SK-N-SH (cell line): Measurements from ENCODE around the gene FOXP1. TPM values are rescaled to one million over a fixed set of nuclear protein-coding genes. Genes with fewer than 3 reads are reported as not detected.

Experiments used
- CTCF ChIA-PET: fragments of 300-600, 350-600 bp; formaldehyde crosslinking; extraction: SDS; loops from one replicate; lab custom pipeline; 2021; lab: Yijun Ruan, JAX
- POLR2A ChIA-PET: fragments of 350-600 bp; sonication (Branson Sonifier 250); formaldehyde crosslinking; extraction: SDS; loops from one replicate; lab custom pipeline; 2020; ENCODE audit warnings: antibody characterized with exemption, inconsistent platforms; lab: Yijun Ruan, JAX
- DNase-seq: peaks from one replicate; pipeline ENCODE4 v3.0.0; 2012
- H2AFZ ChIP-seq: fragments of 200-600 bp; sonication (generic); 2 replicates; pipeline ENCODE4 v1.8.1; 2016; ENCODE audit warnings: antibody characterized with exemption, mild to moderate bottlenecking, low read depth
- H3F3A ChIP-seq: fragments of 200-600 bp; sonication (generic); replicated peaks from 2 replicates; pipeline ENCODE3; 2016; ENCODE audit warnings: antibody characterized with exemption, mild to moderate bottlenecking; ENCODE audit not compliant: insufficient read depth
- H3K27ac ChIP-seq, 2 experiments: fragments of 200-500 bp in 1 of 2; fragments of 200-600 bp in 1 of 2; sonication (Bioruptor generic) in 1 of 2; sonication (generic), shearing (Covaris generic) in 1 of 2; 2 replicates each; pipeline versions ENCODE4 v1.5.1 to v1.6.1; 2014 to 2016; ENCODE audit warnings: low read depth in 2 of 2, inconsistent platforms in 1 of 2, low read length in 1 of 2, mild to moderate bottlenecking in 1 of 2, mixed read lengths in 1 of 2
- H3K27me3 ChIP-seq: fragments of 200-600 bp; sonication (generic), shearing (Covaris generic); 2 replicates; pipeline ENCODE4 v1.6.1; 2016; ENCODE audit warnings: mixed run types; ENCODE audit not compliant: insufficient read depth
- H3K36me3 ChIP-seq, 2 experiments: fragments of 200-500 bp in 1 of 2; fragments of 200-600 bp in 1 of 2; sonication (Bioruptor generic) in 1 of 2; sonication (generic) in 1 of 2; replicated peaks in 1 of 2; 2 replicates each; pipeline versions ENCODE3 to v1.5.1; 2014 to 2016; ENCODE audit warnings: low read length in 1 of 2, mild to moderate bottlenecking in 1 of 2; ENCODE audit not compliant: insufficient read depth in 2 of 2, control insufficient read depth in 1 of 2
- H3K4me1 ChIP-seq, 2 experiments: fragments of 200-500 bp in 1 of 2; fragments of 200-600 bp in 1 of 2; sonication (Bioruptor generic) in 1 of 2; sonication (generic), shearing (Covaris generic) in 1 of 2; 2 replicates each; pipeline versions ENCODE4 v1.5.1 to v1.6.1; 2014 to 2016; ENCODE audit warnings: low read depth in 1 of 2, low read length in 1 of 2, mixed run types in 1 of 2; ENCODE audit not compliant: insufficient read depth in 2 of 2, control insufficient read depth in 1 of 2
- H3K4me2 ChIP-seq: fragments of 200-600 bp; sonication (generic), shearing (Covaris generic); 2 replicates; pipeline ENCODE4 v1.6.1; 2017; ENCODE audit warnings: mixed run types
- H3K4me3 ChIP-seq, 2 experiments: fragments of 200-500 bp in 1 of 2; fragments of 200-600 bp in 1 of 2; sonication (Bioruptor generic) in 1 of 2; sonication (generic), shearing (Covaris generic) in 1 of 2; 2 replicates each; pipeline versions ENCODE4 v1.5.1 to v1.8.1; 2014 to 2016; ENCODE audit warnings: low read depth in 2 of 2, inconsistent platforms in 1 of 2, low read length in 1 of 2, mild to moderate bottlenecking in 1 of 2, mixed read lengths in 1 of 2, moderate library complexity in 1 of 2
- H3K79me2 ChIP-seq: fragments of 200-600 bp; sonication (generic); 2 replicates; pipeline ENCODE4 v1.8.1; 2017; ENCODE audit warnings: mild to moderate bottlenecking; ENCODE audit not compliant: insufficient read depth
- H3K9ac ChIP-seq: fragments of 200-600 bp; sonication (generic); 2 replicates; pipeline ENCODE4 v1.6.1; 2017; ENCODE audit warnings: mixed run types
- H3K9me2 ChIP-seq: fragments of 200-600 bp; sonication (generic); 2 replicates; pipeline ENCODE4 v1.6.1; 2017; ENCODE audit warnings: mixed run types
- H3K9me3 ChIP-seq: fragments of 200-600 bp; sonication (generic); 2 replicates; pipeline ENCODE4 v1.6.1; 2017; ENCODE audit warnings: mixed run types, mild to moderate bottlenecking, moderate library complexity
- H4K20me1 ChIP-seq: fragments of 200-600 bp; sonication (generic); 2 replicates; pipeline ENCODE4 v1.6.1; 2017; ENCODE audit warnings: mild to moderate bottlenecking, mixed run types; ENCODE audit not compliant: insufficient read depth
- EP300 ChIP-seq, 2 experiments: IDR thresholded peaks; 2 replicates each; pipeline versions ENCODE4 v1.4.0 to v1.6.1; 2012; ENCODE audit warnings: borderline replicate concordance in 1 of 2, low read depth in 1 of 2, low read length in 1 of 2
- EZH2phosphoT487 ChIP-seq: fragments of 200-600 bp; sonication (generic); IDR thresholded peaks from 2 replicates; pipeline ENCODE4 v1.6.1; 2017; ENCODE audit warnings: low read depth, mixed run types, mild to moderate bottlenecking, antibody characterized with exemption, moderate library complexity, borderline replicate concordance
- FOXM1 ChIP-seq: IDR thresholded peaks from 2 replicates; pipeline ENCODE4 v1.4.0; 2012; ENCODE audit warnings: low read depth, mild to moderate bottlenecking
- GABPA ChIP-seq: IDR thresholded peaks from 2 replicates; pipeline ENCODE4 v1.4.0; 2012; ENCODE audit warnings: low read depth, mild to moderate bottlenecking
- MXI1 ChIP-seq: IDR thresholded peaks from 2 replicates; pipeline ENCODE4 v1.6.1; 2012; ENCODE audit warnings: mild to moderate bottlenecking, low read depth, low read length, improper control_type of control experiment
- NRF1 ChIP-seq: IDR thresholded peaks from 2 replicates; pipeline ENCODE4 v1.6.1; 2012; ENCODE audit warnings: low read depth, mild to moderate bottlenecking, low read length
- POLR2AphosphoS5 ChIP-seq: IDR thresholded peaks from 2 replicates; pipeline ENCODE4 v1.6.1; 2012; ENCODE audit warnings: low read depth, low read length
- RCOR1 ChIP-seq: fragments of 150-350 bp; IDR thresholded peaks from 2 replicates; pipeline ENCODE4 v1.6.1; 2017; ENCODE audit warnings: antibody characterized with exemption, low read length
- RXRA ChIP-seq: IDR thresholded peaks from 2 replicates; pipeline ENCODE4 v1.4.0; 2012; ENCODE audit warnings: low read depth, mild to moderate bottlenecking, borderline replicate concordance
- TCF12 ChIP-seq: IDR thresholded peaks from 2 replicates; pipeline ENCODE4 v1.4.0; 2012
- TEAD4 ChIP-seq: IDR thresholded peaks from 2 replicates; pipeline ENCODE4 v1.4.0; 2012; ENCODE audit warnings: mild to moderate bottlenecking, borderline replicate concordance; ENCODE audit not compliant: insufficient read depth
- WGBS: methylation state at CpG from one replicate; pipeline ENCODE4 v1.1.6; 2017; ENCODE audit warnings: low lambda C conversion rate; 5-methylcytosine and 5-hydroxymethylcytosine counted together
- polyA plus RNA-seq, 3 experiments: library from polyadenylated mRNA; depleted of rRNA; stranded (reverse); fragments of >200 nt; gene quantifications; 2 replicates each; pipeline ENCODE4 v1.2.3, GENCODE V29; 2012
- TF ChIP-seq, protein P1 (sequence below): fragments of 150-350 bp; IDR thresholded peaks from 2 replicates; pipeline ENCODE4 v1.6.1; 2017; ENCODE audit warnings: antibody characterized with exemption, low read length, low read depth, borderline replicate concordance
- TF ChIP-seq, protein P2 (sequence below): IDR thresholded peaks from 2 replicates; pipeline ENCODE4; 2012

Gene FOXP1
- polyA plus RNA-seq, 1 of the 3 experiments (the other 2 are of a cell fraction): 8.8 TPM

DNA sequence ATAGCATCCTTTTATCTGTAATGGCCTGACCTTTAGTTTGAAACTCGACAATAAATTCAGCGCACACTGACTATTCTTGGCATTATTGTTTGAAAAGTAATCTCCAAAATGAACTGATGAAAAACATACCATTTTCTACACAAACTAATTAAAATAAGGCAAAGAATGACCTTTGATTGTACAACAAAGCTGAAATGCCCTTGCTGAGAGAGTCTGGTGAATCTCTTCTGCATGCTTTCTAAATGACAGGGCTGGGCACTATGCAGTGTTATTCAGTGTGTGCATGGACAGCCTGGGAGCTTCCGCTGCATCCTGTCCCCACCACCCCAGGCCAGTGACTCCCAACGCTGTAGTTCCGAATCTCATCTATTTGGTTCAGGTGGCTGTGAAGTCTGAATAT lies 530.8 kb downstream of the FOXP1 start:
- Histone ChIP-seq H3K79me2 (peaks cover 100% of the 10 kb centered on the region), H3K4me3 (no peak overlapping the region), H3K9ac (no peak overlapping the region; the same call in 1 of the 2 replicates), H3K9me3 (no peaks in the 10 kb centered on the region), H3K27ac (peak overlapping the region; percentile 63 to 77; a peak in 3 of 4 replicates), H3K36me3 (peaks cover 15 to 48% of the 10 kb centered on the region in 2 experiments), H3K27me3 (no peaks in the 10 kb centered on the region), H2AFZ (no peak overlapping the region), H3F3A (peaks cover 31% of the 10 kb centered on the region), H3K4me1 (peaks cover 44 to 54% of the 10 kb centered on the region in 2 experiments), H3K9me2 (no peaks in the 10 kb centered on the region), H3K4me2 (peak overlapping the region; percentile 29; the same call in 1 of the 2 replicates), H4K20me1 (no peaks in the 10 kb centered on the region)
- TF ChIP-seq, protein P1, sequence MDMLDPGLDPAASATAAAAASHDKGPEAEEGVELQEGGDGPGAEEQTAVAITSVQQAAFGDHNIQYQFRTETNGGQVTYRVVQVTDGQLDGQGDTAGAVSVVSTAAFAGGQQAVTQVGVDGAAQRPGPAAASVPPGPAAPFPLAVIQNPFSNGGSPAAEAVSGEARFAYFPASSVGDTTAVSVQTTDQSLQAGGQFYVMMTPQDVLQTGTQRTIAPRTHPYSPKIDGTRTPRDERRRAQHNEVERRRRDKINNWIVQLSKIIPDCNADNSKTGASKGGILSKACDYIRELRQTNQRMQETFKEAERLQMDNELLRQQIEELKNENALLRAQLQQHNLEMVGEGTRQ: 0 out of 2 replicates have a peak, but pooled peaks have one; percentile 13
- TF ChIP-seq NRF1 (no peak), POLR2AphosphoS5 (no peak), RXRA (no peak), RCOR1 (peak; percentile 51), MXI1 (peak; percentile 75), EZH2phosphoT487 (no peak), TEAD4 (0 out of 2 replicates have a peak, but pooled peaks have one; percentile 8), EP300 (IDR thresholded peaks at IDR 0.05; ENCODE audit: borderline replicate concordance in 1 of 2, low read depth in 1 of 2, low read length in 1 of 2) (peak in 1 of 2 experiments; percentile 64; a peak in 2 of 4 replicates), TCF12 (peak; percentile 76), FOXM1 (no peak)
- TF ChIP-seq, protein P2, sequence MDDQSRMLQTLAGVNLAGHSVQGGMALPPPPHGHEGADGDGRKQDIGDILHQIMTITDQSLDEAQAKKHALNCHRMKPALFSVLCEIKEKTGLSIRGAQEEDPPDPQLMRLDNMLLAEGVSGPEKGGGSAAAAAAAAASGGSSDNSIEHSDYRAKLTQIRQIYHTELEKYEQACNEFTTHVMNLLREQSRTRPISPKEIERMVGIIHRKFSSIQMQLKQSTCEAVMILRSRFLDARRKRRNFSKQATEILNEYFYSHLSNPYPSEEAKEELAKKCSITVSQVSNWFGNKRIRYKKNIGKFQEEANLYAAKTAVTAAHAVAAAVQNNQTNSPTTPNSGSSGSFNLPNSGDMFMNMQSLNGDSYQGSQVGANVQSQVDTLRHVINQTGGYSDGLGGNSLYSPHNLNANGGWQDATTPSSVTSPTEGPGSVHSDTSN: peak; percentile 38; the same call in 1 of the 2 replicates
- CTCF ChIA-PET: interaction anchor here (1.2 to 1.3 kb wide), 3 partner anchors 46 to 344 kb away, joined by 3 to 5 read pairs (median 4); no protein-coding TSS in a partner anchor
- peak; percentile 38 for DNase-seq
- 44% methylated on average over 5 of the region's 5 CpGs for WGBS
- POLR2A ChIA-PET: interaction anchor here (1.2 kb wide), 1 partner anchor 11 kb away, joined by 5 read pairs; no protein-coding TSS in a partner anchor

DNA sequence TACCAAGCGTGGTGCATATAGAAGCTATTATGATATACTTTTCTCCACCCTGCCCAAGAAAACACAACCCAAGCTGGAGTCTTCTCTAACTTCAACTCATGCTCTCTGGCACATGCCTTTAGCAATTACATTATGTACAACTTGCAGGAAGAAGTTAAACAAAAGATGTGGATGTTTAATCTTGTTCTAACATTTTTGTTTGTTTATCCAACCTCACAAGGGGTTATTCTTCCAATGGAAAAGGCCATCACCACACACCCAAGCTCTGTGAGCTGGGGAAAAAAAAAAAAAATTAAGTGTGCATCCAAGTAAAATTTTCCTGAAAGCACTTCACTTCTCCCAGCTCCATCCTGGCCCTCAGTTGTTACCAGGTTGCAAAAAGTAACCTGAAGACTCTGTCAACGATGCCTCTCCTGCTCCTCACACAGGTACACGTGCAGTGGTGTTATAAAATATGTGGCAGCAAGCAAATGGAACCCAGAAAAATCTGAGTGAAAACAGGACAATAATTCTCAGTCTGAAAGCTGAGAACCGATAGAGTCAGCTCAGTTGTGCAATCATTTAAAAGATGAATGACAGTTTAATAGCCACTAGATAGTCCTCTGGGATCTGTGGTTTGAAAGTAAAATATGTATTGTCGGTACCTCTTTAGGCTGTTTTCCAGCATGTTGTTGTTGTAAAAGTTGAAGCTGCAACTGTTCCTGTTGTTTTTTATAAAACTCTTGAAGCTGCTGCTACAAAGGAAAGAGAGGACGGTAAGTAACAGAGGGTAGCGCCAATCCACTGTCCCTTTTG lies 531.4 kb downstream of the FOXP1 start:
- ChIA-PET POLR2A (interaction anchor here (1.2 kb wide), 1 partner anchor 12 kb away, joined by 5 read pairs; no protein-coding TSS in a partner anchor), CTCF (interaction anchor here (1.2 to 1.3 kb wide), 3 partner anchors 45 to 345 kb away, joined by 3 to 5 read pairs (median 4); no protein-coding TSS in a partner anchor)
- H3F3A ChIP-seq: peaks cover 31% of the 10 kb centered on the region
- peaks cover 41 to 52% of the 10 kb centered on the region in 2 experiments for H3K4me1 ChIP-seq
- DNase-seq: no peak
- WGBS: 59% methylated on average over 7 of the region's 7 CpGs
- no peaks in the 10 kb centered on the region for H3K9me3 ChIP-seq
- TF ChIP-seq TEAD4: peak; percentile 8; the same call in 1 of the 2 replicates
- no peak for TF ChIP-seq GABPA
- TF ChIP-seq, protein P2: peak; percentile 77
- H3K9ac ChIP-seq: no peak overlapping the region; the same call in 1 of the 2 replicates
- H2AFZ ChIP-seq: no peak overlapping the region
- H4K20me1 ChIP-seq: no peaks in the 10 kb centered on the region
- H3K27me3 ChIP-seq: no peaks in the 10 kb centered on the region
- peak overlapping the region; percentile 63 to 77; a peak in 3 of 4 replicates for H3K27ac ChIP-seq
- H3K4me2 ChIP-seq: peak overlapping the region; percentile 29; the same call in 1 of the 2 replicates
- no peaks in the 10 kb centered on the region for H3K9me2 ChIP-seq
- H3K79me2 ChIP-seq: peaks cover 100% of the 10 kb centered on the region
- peaks cover 17 to 53% of the 10 kb centered on the region in 2 experiments for H3K36me3 ChIP-seq
- no peak overlapping the region; a peak in 1 of 4 replicates for H3K4me3 ChIP-seq
